ENCODE data around the gene SCGB1A1.

- no peak for TF ChIP-seq CTCF (IDR thresholded peaks at IDR 0.05; ENCODE audit: poor library complexity, severe bottlenecking)
- no peak for TF ChIP-seq EP300 (conservative IDR thresholded peaks at IDR 0.05; ENCODE audit: poor library complexity, severe bottlenecking)
- TF ChIP-seq TAF1 (IDR thresholded peaks at IDR 0.05; ENCODE audit: low read depth), result no peak
- TF ChIP-seq POLR2AphosphoS5 (IDR thresholded peaks at IDR 0.05), result no peak
- TF ChIP-seq EZH2 (IDR thresholded peaks at IDR 0.05; ENCODE audit: borderline replicate concordance, insufficient read depth, low read length, poor library complexity, severe bottlenecking), result no peak
- TF ChIP-seq RAD21 (conservative IDR thresholded peaks at IDR 0.05), result no peak
- no peak for TF ChIP-seq REST (IDR thresholded peaks at IDR 0.05; ENCODE audit: borderline replicate concordance)
Measured at GRCh38 chr11:62404901-62405300, 13.9 kb upstream of the SCGB1A1 start.

Data from neural cell (in vitro differentiated cells).